Neural progenitor cell (in vitro differentiated cells): Measurements from ENCODE around the gene ATP2B3. TPM values are rescaled to one million over a fixed set of nuclear protein-coding genes. Genes with fewer than 3 reads are reported as not detected.

Source experiments
- DNase-seq: peaks from one replicate; pipeline ENCODE4 v3.0.0-alpha.2; 2016; ENCODE audit warnings: low spot score
- H2AFZ ChIP-seq: fragments of 200-600 bp; sonication (generic); replicated peaks from 2 replicates; pipeline ENCODE4 v1.6.1; 2016; ENCODE audit warnings: antibody characterized with exemption
- H3F3A ChIP-seq: fragments of 200-600 bp; sonication (generic); 2 replicates; pipeline ENCODE4 v1.6.1; 2016; ENCODE audit warnings: antibody characterized with exemption, low read depth
- H3K27ac ChIP-seq: fragments of 200-600 bp; sonication (generic); 2 replicates; pipeline ENCODE4 v1.5.1; 2016; ENCODE audit warnings: mild to moderate bottlenecking
- H3K27me3 ChIP-seq: fragments of 200-600 bp; sonication (generic); 2 replicates; pipeline ENCODE4 v1.6.1; 2016; ENCODE audit warnings: mild to moderate bottlenecking, moderate library complexity
- H3K36me3 ChIP-seq: fragments of 200-600 bp; sonication (generic); 2 replicates; pipeline ENCODE4 v1.5.1; 2016
- H3K4me1 ChIP-seq: fragments of 200-600 bp; sonication (generic); 2 replicates; pipeline ENCODE4 v1.6.1; 2016; ENCODE audit warnings: mixed run types
- H3K4me2 ChIP-seq: fragments of 200-600 bp; sonication (generic); 2 replicates; pipeline ENCODE4 v1.6.1; 2016
- H3K4me3 ChIP-seq: fragments of 200-600 bp; sonication (generic); 2 replicates; pipeline ENCODE4 v1.5.1; 2016
- H3K79me2 ChIP-seq: fragments of 200-600 bp; sonication (generic); 2 replicates; pipeline ENCODE4 v1.6.1; 2016; ENCODE audit warnings: low read depth
- H3K9ac ChIP-seq: fragments of 200-600 bp; sonication (generic); 2 replicates; pipeline ENCODE4 v1.6.1; 2016
- H3K9me3 ChIP-seq: fragments of 200-600 bp; sonication (generic); 2 replicates; pipeline ENCODE4 v1.5.1; 2016; ENCODE audit warnings: low read depth
- H4K20me1 ChIP-seq: fragments of 200-600 bp; sonication (generic); 2 replicates; pipeline ENCODE4 v1.6.1; 2016; ENCODE audit warnings: low read depth
- H3K27ac Mint-ChIP-seq: 3 replicates; pipeline ENCODE4 v1.8.0; 2021; ENCODE audit warnings: mixed read lengths
- H3K27me3 Mint-ChIP-seq: 2 replicates; pipeline ENCODE4 v1.8.0; 2022; ENCODE audit warnings: low read depth, mild to moderate bottlenecking, inconsistent platforms, moderate library complexity, mixed read lengths; ENCODE audit not compliant: insufficient read depth
- H3K36me3 Mint-ChIP-seq: 3 replicates; pipeline ENCODE4 v1.8.0; 2021; ENCODE audit warnings: mixed read lengths
- H3K4me1 Mint-ChIP-seq: 3 replicates; pipeline ENCODE4 v1.8.0; 2021; ENCODE audit warnings: mixed read lengths
- H3K4me3 Mint-ChIP-seq: 3 replicates; pipeline ENCODE4 v1.8.0; 2021; ENCODE audit warnings: mild to moderate bottlenecking, moderate library complexity, mixed read lengths
- H3K9me3 Mint-ChIP-seq: 3 replicates; pipeline ENCODE4 v1.8.0; 2020; ENCODE audit warnings: mixed read lengths
- CTCF ChIP-seq: fragments of 200-600 bp; sonication (generic); IDR thresholded peaks from 2 replicates; pipeline ENCODE4 v1.5.1; 2017; ENCODE audit warnings: antibody characterized with exemption, mild to moderate bottlenecking
- EZH2 ChIP-seq: fragments of 200-600 bp; sonication (generic); IDR thresholded peaks from 2 replicates; pipeline ENCODE4 v1.6.1; 2017; ENCODE audit warnings: antibody characterized with exemption, mild to moderate bottlenecking, moderate library complexity
- EZH2phosphoT487 ChIP-seq: fragments of 200-600 bp; sonication (generic); IDR thresholded peaks from 2 replicates; pipeline ENCODE4 v1.6.1; 2017; ENCODE audit warnings: antibody characterized with exemption
- total RNA-seq: library from RNA; depleted of rRNA; stranded (reverse); fragments of >200 nt; gene quantifications from 2 replicates; pipeline ENCODE4 v1.2.3, GENCODE V29; 2015; ENCODE audit warnings: low replicate concordance

Gene ATP2B3
- total RNA-seq, 1 donor from 2014 or later = not detected

- H3K4me3 Mint-ChIP-seq = no peak overlapping the region
- H3K36me3 ChIP-seq = no peaks in the 10 kb centered on the region
- H3K4me3 ChIP-seq = no peak overlapping the region
- H3K36me3 Mint-ChIP-seq = no peaks in the 10 kb centered on the region
- no peak overlapping the region for H3K4me2 ChIP-seq
- H3K79me2 ChIP-seq = no peaks in the 10 kb centered on the region
- H3K9me3 ChIP-seq = no peaks in the 10 kb centered on the region
- peaks cover 7% of the 10 kb centered on the region for H3K27me3 Mint-ChIP-seq
- no peak overlapping the region for H3K27ac Mint-ChIP-seq
- H3K27ac ChIP-seq = no peak overlapping the region
- no peaks in the 10 kb centered on the region for H3F3A ChIP-seq
- DNase-seq = no peak
- no peak overlapping the region for H3K9ac ChIP-seq
- peaks cover 16% of the 10 kb centered on the region for H3K4me1 Mint-ChIP-seq
- H2AFZ ChIP-seq = no peak overlapping the region
- TF ChIP-seq EZH2 = no peak
- no peak for TF ChIP-seq CTCF
- no peak for TF ChIP-seq EZH2phosphoT487
- H4K20me1 ChIP-seq = no peaks in the 10 kb centered on the region
- peaks cover 5% of the 10 kb centered on the region for H3K9me3 Mint-ChIP-seq
- no peaks in the 10 kb centered on the region for H3K27me3 ChIP-seq
- peaks cover 7% of the 10 kb centered on the region for H3K4me1 ChIP-seq
These were observed 25.5 kb upstream of the ATP2B3 start for GRCh38 chrX:153491918-153492317.

GRCh38 chrX:153492543-153492942, 24.9 kb upstream of the ATP2B3 start:
- no peak for DNase-seq
- Histone ChIP-seq H3K27ac (no peak overlapping the region), H2AFZ (no peak overlapping the region), H3K9me3 (no peaks in the 10 kb centered on the region), H4K20me1 (no peaks in the 10 kb centered on the region), H3K27me3 (no peaks in the 10 kb centered on the region), H3K79me2 (no peaks in the 10 kb centered on the region), H3K4me1 (peaks cover 7% of the 10 kb centered on the region), H3K9ac (no peak overlapping the region), H3F3A (no peaks in the 10 kb centered on the region), H3K36me3 (no peaks in the 10 kb centered on the region), H3K4me3 (no peak overlapping the region), H3K4me2 (no peak overlapping the region)
- Mint-ChIP-seq H3K27ac (no peak overlapping the region), H3K4me3 (no peak overlapping the region), H3K27me3 (peaks cover 7% of the 10 kb centered on the region), H3K4me1 (peaks cover 16% of the 10 kb centered on the region), H3K36me3 (no peaks in the 10 kb centered on the region), H3K9me3 (peaks cover 5% of the 10 kb centered on the region)
- TF ChIP-seq EZH2phosphoT487 = no peak
- TF ChIP-seq EZH2 = no peak
- no peak for TF ChIP-seq CTCF

- H3F3A ChIP-seq = no peaks in the 10 kb centered on the region
- H3K4me1 ChIP-seq = peaks cover 7% of the 10 kb centered on the region
- no peak overlapping the region for H2AFZ ChIP-seq
- Mint-ChIP-seq H3K4me1 (peaks cover 16% of the 10 kb centered on the region), H3K27me3 (peaks cover 10% of the 10 kb centered on the region), H3K36me3 (no peaks in the 10 kb centered on the region), H3K27ac (no peak overlapping the region), H3K9me3 (peaks cover 5% of the 10 kb centered on the region), H3K4me3 (no peak overlapping the region)
- H3K4me3 ChIP-seq = no peak overlapping the region
- no peaks in the 10 kb centered on the region for H3K36me3 ChIP-seq
- no peak for DNase-seq
- H3K9me3 ChIP-seq = no peaks in the 10 kb centered on the region
- H3K27ac ChIP-seq = no peak overlapping the region
- TF ChIP-seq CTCF (no peak), EZH2 (no peak), EZH2phosphoT487 (no peak)
- H3K79me2 ChIP-seq = no peaks in the 10 kb centered on the region
- H4K20me1 ChIP-seq = no peaks in the 10 kb centered on the region
- H3K27me3 ChIP-seq = no peaks in the 10 kb centered on the region
- no peak overlapping the region for H3K4me2 ChIP-seq
- H3K9ac ChIP-seq = no peak overlapping the region
These were observed 24.4 kb upstream of the ATP2B3 start for GRCh38 chrX:153493085-153493484.
